Endodermal cell (in vitro differentiated cells): ENCODE results near the gene ZMYND8. TPM values are rescaled to one million over a fixed set of nuclear protein-coding genes. Genes with fewer than 3 reads are reported as not detected.
A peak's percentile ranks its signal among the peaks of the same experiment; 100 is the strongest.

Experiments
- DNase-seq: peaks from one replicate; pipeline ENCODE4 v3.0.0-alpha.2; 2017
- H3K27ac ChIP-seq: 2 replicates; pipeline ENCODE4 v1.5.1; 2013; ENCODE audit warnings: mild to moderate bottlenecking, low read depth, low read length, moderate library complexity
- H3K27me3 ChIP-seq: 2 replicates; pipeline ENCODE4 v1.6.1; 2013; ENCODE audit warnings: mild to moderate bottlenecking, low read length, moderate library complexity; ENCODE audit not compliant: insufficient read depth, control insufficient read depth, poor library complexity, severe bottlenecking
- H3K36me3 ChIP-seq: 2 replicates; pipeline ENCODE4 v1.7.0; 2013; ENCODE audit warnings: mild to moderate bottlenecking, low read length, moderate library complexity; ENCODE audit not compliant: control insufficient read depth, insufficient read depth
- H3K4me1 ChIP-seq: one replicate; pipeline ENCODE4 v1.7.0; 2013; ENCODE audit warnings: low read length; ENCODE audit not compliant: control insufficient read depth, insufficient read depth
- H3K4me3 ChIP-seq: 2 replicates; pipeline ENCODE4 v1.5.1; 2013; ENCODE audit warnings: mild to moderate bottlenecking, low read length, moderate library complexity
- H3K9ac ChIP-seq: 2 replicates; pipeline ENCODE4 v1.6.1; 2013; ENCODE audit warnings: mild to moderate bottlenecking, low read length, moderate library complexity; ENCODE audit not compliant: poor library complexity, severe bottlenecking; ENCODE audit errors: extremely low read depth
- H3K9me3 ChIP-seq: 2 replicates; pipeline ENCODE4 v1.6.1; 2013; ENCODE audit warnings: mild to moderate bottlenecking, low read length, moderate library complexity; ENCODE audit not compliant: control insufficient read depth
- H3K27ac Mint-ChIP-seq: 2 replicates; pipeline ENCODE4 v1.8.0; 2020; ENCODE audit warnings: mixed read lengths
- H3K27me3 Mint-ChIP-seq: 2 replicates; pipeline ENCODE4 v1.8.0; 2021; ENCODE audit warnings: mild to moderate bottlenecking, mixed read lengths; ENCODE audit not compliant: insufficient read depth
- H3K36me3 Mint-ChIP-seq: 2 replicates; pipeline ENCODE4 v1.8.0; 2020; ENCODE audit warnings: low read depth, mixed read lengths
- H3K4me1 Mint-ChIP-seq: 2 replicates; pipeline ENCODE4 v1.8.0; 2020; ENCODE audit warnings: mixed read lengths
- H3K4me3 Mint-ChIP-seq: 2 replicates; pipeline ENCODE4 v1.8.0; 2020; ENCODE audit warnings: mild to moderate bottlenecking, moderate library complexity, mixed read lengths
- H3K9me3 Mint-ChIP-seq: 2 replicates; pipeline ENCODE4 v1.8.0; 2020; ENCODE audit warnings: mild to moderate bottlenecking, mixed read lengths
- CTCF ChIP-seq: fragments of 200-600 bp; sonication (generic); conservative IDR thresholded peaks from 2 replicates; pipeline ENCODE4 v1.5.0; 2021; ENCODE audit warnings: antibody characterized with exemption, mild to moderate bottlenecking
- WGBS, 2 experiments: methylation state at CpG; one replicate each; pipeline versions ENCODE4 v1.1.5 to v1.1.7; 2013; ENCODE audit warnings: missing lambda C conversion rate in 2 of 2, mixed read lengths in 1 of 2; ENCODE audit not compliant: insufficient coverage in 1 of 2, insufficient read length in 1 of 2; 5-methylcytosine and 5-hydroxymethylcytosine counted together
- total RNA-seq, 2 donors: library from RNA; stranded (reverse); fragmentation: NEBNext Ultra II Directional in 1 of 2; extraction: Animal tissue kit (Norgen Biotek cat#: 25700) in 1 of 2; gene quantifications; 2 replicates in 1 of 2; 3 replicates in 1 of 2; pipeline ENCODE4 v1.2.1, GENCODE V29; 2021

ZMYND8 gene
- total RNA-seq, 2 donors from 2014 or later = 85.0 to 99.9 TPM

- H3K9ac ChIP-seq = no peak overlapping the region
- H3K4me1 ChIP-seq = peaks cover 4% of the 10 kb centered on the region
- Mint-ChIP-seq H3K27me3 (no peaks in the 10 kb centered on the region), H3K9me3 (no peaks in the 10 kb centered on the region), H3K36me3 (peaks cover 75% of the 10 kb centered on the region), H3K4me3 (no peak overlapping the region), H3K27ac (peak overlapping the region; percentile 62), H3K4me1 (peaks cover 14% of the 10 kb centered on the region)
- H3K9me3 ChIP-seq = no peaks in the 10 kb centered on the region
- whole genome bisulfite sequencing, 2 experiments = 92% methylated on average over 4 to 8 of the region's 8 CpGs
- no peaks in the 10 kb centered on the region for H3K27me3 ChIP-seq
- no peak for TF ChIP-seq CTCF
- no peak overlapping the region for H3K27ac ChIP-seq
- H3K36me3 ChIP-seq = peaks cover 89% of the 10 kb centered on the region
- no peak overlapping the region for H3K4me3 ChIP-seq
- DNase-seq = no peak
These were observed 57.9 kb downstream of the ZMYND8 start for GRCh38 chr20:47298624-47299023.

GRCh38 chr20:47297746-47298145 lies 58.8 kb downstream of the ZMYND8 start:
- Histone ChIP-seq H3K4me1 (peaks cover 1% of the 10 kb centered on the region), H3K36me3 (peaks cover 94% of the 10 kb centered on the region), H3K9ac (no peak overlapping the region), H3K4me3 (no peak overlapping the region), H3K27me3 (no peaks in the 10 kb centered on the region), H3K9me3 (no peaks in the 10 kb centered on the region), H3K27ac (no peak overlapping the region)
- H3K9me3 Mint-ChIP-seq = no peaks in the 10 kb centered on the region
- WGBS, 2 experiments = 91 to 95% methylated on average over 4 of the region's 4 CpGs
- no peak for TF ChIP-seq CTCF
- H3K4me1 Mint-ChIP-seq = peaks cover 10% of the 10 kb centered on the region
- no peak overlapping the region for H3K4me3 Mint-ChIP-seq
- peaks cover 79% of the 10 kb centered on the region for H3K36me3 Mint-ChIP-seq
- DNase-seq = no peak
- peak overlapping the region; percentile 77 for H3K27ac Mint-ChIP-seq
- no peaks in the 10 kb centered on the region for H3K27me3 Mint-ChIP-seq

DNA sequence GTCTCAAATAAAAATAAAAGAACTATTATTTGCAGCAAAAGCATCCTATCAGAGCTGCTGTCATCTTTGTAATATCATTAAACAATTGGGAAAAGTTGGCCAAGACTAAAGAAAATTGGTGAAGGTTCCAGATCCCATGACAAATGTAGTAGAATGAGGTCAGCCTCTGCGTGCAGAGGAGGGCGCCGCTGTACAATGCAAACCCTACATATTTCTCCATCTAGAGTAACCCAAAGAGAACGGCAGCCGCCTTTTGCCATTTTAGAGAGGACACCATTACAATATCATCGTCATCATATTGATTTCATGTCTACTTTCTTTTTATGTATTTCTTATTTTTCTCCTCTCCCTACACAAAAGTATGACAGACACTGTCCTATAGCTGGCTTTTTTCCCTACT lies 59.5 kb downstream of the ZMYND8 start:
- no peak overlapping the region for H3K4me3 Mint-ChIP-seq
- Histone ChIP-seq H3K9ac (no peak overlapping the region), H3K27ac (no peak overlapping the region), H3K27me3 (no peaks in the 10 kb centered on the region), H3K4me3 (no peak overlapping the region), H3K9me3 (no peaks in the 10 kb centered on the region), H3K36me3 (peaks cover 93% of the 10 kb centered on the region), H3K4me1 (no peaks in the 10 kb centered on the region)
- H3K9me3 Mint-ChIP-seq = no peaks in the 10 kb centered on the region
- DNase-seq = no peak
- peak; percentile 45 for TF ChIP-seq CTCF
- H3K36me3 Mint-ChIP-seq = peaks cover 80% of the 10 kb centered on the region
- H3K4me1 Mint-ChIP-seq = peaks cover 5% of the 10 kb centered on the region
- peak overlapping the region; percentile 42 for H3K27ac Mint-ChIP-seq
- H3K27me3 Mint-ChIP-seq = no peaks in the 10 kb centered on the region
- 93 to 95% methylated on average over 3 to 6 of the region's 6 CpGs for WGBS, 2 experiments
